ENCODE data around the gene DDX17. TPM values are rescaled to one million over a fixed set of nuclear protein-coding genes. Genes with fewer than 3 reads are reported as not detected.

The DDX17 gene
- total RNA-seq, 1 experiment from 2014 or later: 156 TPM

Other genes starting within 250 kb of the DDX17 start
- 7.9 and 10.0 TPM in 2 replicates for gene TMEM184B, start 233.3 kb downstream of the DDX17 start, total RNA-seq (2014; rRNA removed; shearing (Covaris generic))
- gene CSNK1E, start 188.9 kb downstream of the DDX17 start, total RNA-seq (2014; rRNA removed; shearing (Covaris generic)): 122 and 135 TPM in 2 replicates
- not detected in 2 replicates for gene KCNJ4, start 51.1 kb downstream of the DDX17 start, total RNA-seq (2014; rRNA removed; shearing (Covaris generic))
- gene KDELR3, start 38.2 kb downstream of the DDX17 start, total RNA-seq (2014; rRNA removed; shearing (Covaris generic)): 9.7 and 10.9 TPM in 2 replicates
- 3.2 and 3.9 TPM in 2 replicates for gene DMC1, start 63.9 kb upstream of the DDX17 start, total RNA-seq (2014; rRNA removed; shearing (Covaris generic))
- gene FAM227A, start 150.1 kb upstream of the DDX17 start, total RNA-seq (2014; rRNA removed; shearing (Covaris generic)): 0.89 and 1.2 TPM in 2 replicates
- 6.1 and 7.9 TPM in 2 replicates for gene CBY1, start 150.3 kb upstream of the DDX17 start, total RNA-seq (2014; rRNA removed; shearing (Covaris generic))
- gene TOMM22, start 175.6 kb upstream of the DDX17 start, total RNA-seq (2014; rRNA removed; shearing (Covaris generic)): 26.1 and 28.5 TPM in 2 replicates
- gene JOSD1, start 194.6 kb upstream of the DDX17 start, total RNA-seq (2014; rRNA removed; shearing (Covaris generic)): 42.8 and 49.9 TPM in 2 replicates
- gene GTPBP1, start 199.6 kb upstream of the DDX17 start, total RNA-seq (2014; rRNA removed; shearing (Covaris generic)): 9.8 and 12.3 TPM in 2 replicates
- gene SUN2, start 249.7 kb upstream of the DDX17 start, total RNA-seq (2014; rRNA removed; shearing (Covaris generic)): 15.6 and 18.5 TPM in 2 replicates